H1 (cell line): ENCODE results near the gene DCLK1. TPM values are rescaled to one million over a fixed set of nuclear protein-coding genes. Genes with fewer than 3 reads are reported as not detected.

Experiments
- ASH2L ChIP-seq: fragments of 200-600, 300-600 bp; sonication (generic); IDR thresholded peaks from one replicate; pipeline ENCODE4 v1.7.1; 2017; ENCODE audit warnings: low read length
- CBX8 ChIP-seq: fragments of 300-800, 300-1000 bp; sonication (generic); IDR thresholded peaks from 2 replicates; pipeline ENCODE4 v1.7.1; 2016; ENCODE audit warnings: low read depth, low read length, borderline replicate concordance
- CEBPB ChIP-seq: IDR thresholded peaks from 2 replicates; pipeline ENCODE4 v1.6.1; 2012; ENCODE audit warnings: low read depth, low read length
- CHD2 ChIP-seq: IDR thresholded peaks from 2 replicates; pipeline ENCODE4 v1.6.1; 2012; ENCODE audit warnings: low read length, improper control_type of control experiment
- SIX5 ChIP-seq: IDR thresholded peaks from 2 replicates; pipeline ENCODE4 v1.6.1; 2011; ENCODE audit warnings: mild to moderate bottlenecking, low read depth, low read length
- SUZ12 ChIP-seq: fragments of 200-600 bp; sonication (generic); IDR thresholded peaks from 2 replicates; pipeline ENCODE4 v1.6.1; 2012; ENCODE audit warnings: mild to moderate bottlenecking, inconsistent platforms, low read length, moderate library complexity, mixed read lengths
- TEAD4 ChIP-seq: IDR thresholded peaks from 2 replicates; pipeline ENCODE4 v1.6.1; 2012; ENCODE audit warnings: low read depth, low read length, inconsistent platforms, mixed read lengths
- polyA plus RNA-seq, 7 experiments: library from polyadenylated mRNA; depleted of rRNA in 3 of 7; stranded (reverse) in 5 of 7; unstranded in 2 of 7; fragments of >200 nt in 5 of 7; fragments of 200-250 nt in 2 of 7; gene quantifications; 1 replicate in 5 of 7; 2 replicates in 1 of 7; 4 replicates in 1 of 7; pipeline versions ENCODE4 v1.2.1 to v1.2.3, GENCODE V29; 2011 to 2013; ENCODE audit warnings: missing spikeins in 2 of 7, mixed read lengths in 2 of 7
- total RNA-seq: library from RNA; stranded (reverse); fragmentation: NEBNext Ultra II Directional; extraction: Animal tissue kit (Norgen Biotek cat#: 25700); gene quantifications from 2 replicates; pipeline ENCODE4 v1.2.1, GENCODE V29; 2021
- TF ChIP-seq, protein P1 (sequence below): fragments of 300-600 bp; sonication (generic); IDR thresholded peaks from 2 replicates; pipeline ENCODE4 v1.7.1; 2012; ENCODE audit warnings: low read length, moderate library complexity, mild to moderate bottlenecking, inconsistent platforms; ENCODE audit not compliant: insufficient replicate concordance
- TF ChIP-seq, protein P2 (sequence below): IDR thresholded peaks from 2 replicates; pipeline ENCODE4 v1.6.1; 2011; ENCODE audit warnings: low read depth, mild to moderate bottlenecking, low read length; ENCODE audit not compliant: insufficient read depth

The DCLK1 gene
- total and polyA plus RNA-seq, 2 of the 8 experiments (the other 6 are each of a cell fraction or from before 2014, with no cell fraction given), result 22.8 to 41.0 TPM

DNA sequence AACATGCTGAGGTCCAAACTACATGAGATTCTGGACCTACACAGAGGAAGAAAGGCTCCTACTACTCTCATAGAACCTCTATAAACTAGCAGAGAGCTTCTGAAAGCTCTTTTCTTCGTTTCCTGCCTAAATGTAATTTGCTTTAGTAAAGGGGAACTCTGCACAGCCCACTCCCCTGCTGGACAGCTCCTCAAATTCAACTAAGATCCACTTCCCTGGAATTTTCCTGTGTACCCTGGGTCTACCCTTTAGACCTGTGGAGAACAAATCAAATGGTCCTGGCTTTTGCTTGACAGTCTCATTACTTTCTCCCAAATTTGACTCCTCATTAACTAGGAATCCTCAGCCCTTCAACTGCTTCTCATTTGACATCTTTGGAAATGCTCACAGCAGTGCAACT, 3.5 kb upstream of the DCLK1 start (continued):
- TF ChIP-seq, protein P1, sequence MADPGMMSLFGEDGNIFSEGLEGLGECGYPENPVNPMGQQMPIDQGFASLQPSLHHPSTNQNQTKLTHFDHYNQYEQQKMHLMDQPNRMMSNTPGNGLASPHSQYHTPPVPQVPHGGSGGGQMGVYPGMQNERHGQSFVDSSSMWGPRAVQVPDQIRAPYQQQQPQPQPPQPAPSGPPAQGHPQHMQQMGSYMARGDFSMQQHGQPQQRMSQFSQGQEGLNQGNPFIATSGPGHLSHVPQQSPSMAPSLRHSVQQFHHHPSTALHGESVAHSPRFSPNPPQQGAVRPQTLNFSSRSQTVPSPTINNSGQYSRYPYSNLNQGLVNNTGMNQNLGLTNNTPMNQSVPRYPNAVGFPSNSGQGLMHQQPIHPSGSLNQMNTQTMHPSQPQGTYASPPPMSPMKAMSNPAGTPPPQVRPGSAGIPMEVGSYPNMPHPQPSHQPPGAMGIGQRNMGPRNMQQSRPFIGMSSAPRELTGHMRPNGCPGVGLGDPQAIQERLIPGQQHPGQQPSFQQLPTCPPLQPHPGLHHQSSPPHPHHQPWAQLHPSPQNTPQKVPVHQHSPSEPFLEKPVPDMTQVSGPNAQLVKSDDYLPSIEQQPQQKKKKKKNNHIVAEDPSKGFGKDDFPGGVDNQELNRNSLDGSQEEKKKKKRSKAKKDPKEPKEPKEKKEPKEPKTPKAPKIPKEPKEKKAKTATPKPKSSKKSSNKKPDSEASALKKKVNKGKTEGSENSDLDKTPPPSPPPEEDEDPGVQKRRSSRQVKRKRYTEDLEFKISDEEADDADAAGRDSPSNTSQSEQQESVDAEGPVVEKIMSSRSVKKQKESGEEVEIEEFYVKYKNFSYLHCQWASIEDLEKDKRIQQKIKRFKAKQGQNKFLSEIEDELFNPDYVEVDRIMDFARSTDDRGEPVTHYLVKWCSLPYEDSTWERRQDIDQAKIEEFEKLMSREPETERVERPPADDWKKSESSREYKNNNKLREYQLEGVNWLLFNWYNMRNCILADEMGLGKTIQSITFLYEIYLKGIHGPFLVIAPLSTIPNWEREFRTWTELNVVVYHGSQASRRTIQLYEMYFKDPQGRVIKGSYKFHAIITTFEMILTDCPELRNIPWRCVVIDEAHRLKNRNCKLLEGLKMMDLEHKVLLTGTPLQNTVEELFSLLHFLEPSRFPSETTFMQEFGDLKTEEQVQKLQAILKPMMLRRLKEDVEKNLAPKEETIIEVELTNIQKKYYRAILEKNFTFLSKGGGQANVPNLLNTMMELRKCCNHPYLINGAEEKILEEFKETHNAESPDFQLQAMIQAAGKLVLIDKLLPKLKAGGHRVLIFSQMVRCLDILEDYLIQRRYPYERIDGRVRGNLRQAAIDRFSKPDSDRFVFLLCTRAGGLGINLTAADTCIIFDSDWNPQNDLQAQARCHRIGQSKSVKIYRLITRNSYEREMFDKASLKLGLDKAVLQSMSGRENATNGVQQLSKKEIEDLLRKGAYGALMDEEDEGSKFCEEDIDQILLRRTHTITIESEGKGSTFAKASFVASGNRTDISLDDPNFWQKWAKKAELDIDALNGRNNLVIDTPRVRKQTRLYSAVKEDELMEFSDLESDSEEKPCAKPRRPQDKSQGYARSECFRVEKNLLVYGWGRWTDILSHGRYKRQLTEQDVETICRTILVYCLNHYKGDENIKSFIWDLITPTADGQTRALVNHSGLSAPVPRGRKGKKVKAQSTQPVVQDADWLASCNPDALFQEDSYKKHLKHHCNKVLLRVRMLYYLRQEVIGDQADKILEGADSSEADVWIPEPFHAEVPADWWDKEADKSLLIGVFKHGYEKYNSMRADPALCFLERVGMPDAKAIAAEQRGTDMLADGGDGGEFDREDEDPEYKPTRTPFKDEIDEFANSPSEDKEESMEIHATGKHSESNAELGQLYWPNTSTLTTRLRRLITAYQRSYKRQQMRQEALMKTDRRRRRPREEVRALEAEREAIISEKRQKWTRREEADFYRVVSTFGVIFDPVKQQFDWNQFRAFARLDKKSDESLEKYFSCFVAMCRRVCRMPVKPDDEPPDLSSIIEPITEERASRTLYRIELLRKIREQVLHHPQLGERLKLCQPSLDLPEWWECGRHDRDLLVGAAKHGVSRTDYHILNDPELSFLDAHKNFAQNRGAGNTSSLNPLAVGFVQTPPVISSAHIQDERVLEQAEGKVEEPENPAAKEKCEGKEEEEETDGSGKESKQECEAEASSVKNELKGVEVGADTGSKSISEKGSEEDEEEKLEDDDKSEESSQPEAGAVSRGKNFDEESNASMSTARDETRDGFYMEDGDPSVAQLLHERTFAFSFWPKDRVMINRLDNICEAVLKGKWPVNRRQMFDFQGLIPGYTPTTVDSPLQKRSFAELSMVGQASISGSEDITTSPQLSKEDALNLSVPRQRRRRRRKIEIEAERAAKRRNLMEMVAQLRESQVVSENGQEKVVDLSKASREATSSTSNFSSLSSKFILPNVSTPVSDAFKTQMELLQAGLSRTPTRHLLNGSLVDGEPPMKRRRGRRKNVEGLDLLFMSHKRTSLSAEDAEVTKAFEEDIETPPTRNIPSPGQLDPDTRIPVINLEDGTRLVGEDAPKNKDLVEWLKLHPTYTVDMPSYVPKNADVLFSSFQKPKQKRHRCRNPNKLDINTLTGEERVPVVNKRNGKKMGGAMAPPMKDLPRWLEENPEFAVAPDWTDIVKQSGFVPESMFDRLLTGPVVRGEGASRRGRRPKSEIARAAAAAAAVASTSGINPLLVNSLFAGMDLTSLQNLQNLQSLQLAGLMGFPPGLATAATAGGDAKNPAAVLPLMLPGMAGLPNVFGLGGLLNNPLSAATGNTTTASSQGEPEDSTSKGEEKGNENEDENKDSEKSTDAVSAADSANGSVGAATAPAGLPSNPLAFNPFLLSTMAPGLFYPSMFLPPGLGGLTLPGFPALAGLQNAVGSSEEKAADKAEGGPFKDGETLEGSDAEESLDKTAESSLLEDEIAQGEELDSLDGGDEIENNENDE, result no peak
- TF ChIP-seq CHD2, result no peak
- no peak for TF ChIP-seq CBX8
- TF ChIP-seq TEAD4, result no peak
- TF ChIP-seq SUZ12, result no peak
- no peak for TF ChIP-seq CEBPB
- TF ChIP-seq SIX5, result no peak
- no peak for TF ChIP-seq ASH2L
- TF ChIP-seq, protein P2, sequence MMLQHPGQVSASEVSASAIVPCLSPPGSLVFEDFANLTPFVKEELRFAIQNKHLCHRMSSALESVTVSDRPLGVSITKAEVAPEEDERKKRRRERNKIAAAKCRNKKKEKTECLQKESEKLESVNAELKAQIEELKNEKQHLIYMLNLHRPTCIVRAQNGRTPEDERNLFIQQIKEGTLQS, result no peak
